ENCODE results near the gene SIPA1L3. TPM values are rescaled to one million over a fixed set of nuclear protein-coding genes. Genes with fewer than 3 reads are reported as not detected.

SIPA1L3 gene
- total and polyA plus RNA-seq, 2 experiments from 2014 or later = 15.7 to 54.1 TPM

GRCh38 chr19:38142176-38143035 lies 235.4 kb downstream of the SIPA1L3 start (continued):
- TF ChIP-seq CTCF (conservative IDR thresholded peaks at IDR 0.05; ENCODE audit: low read depth in 2 of 2) = peak; percentile 72 to 97
- no peak for TF ChIP-seq EZH2phosphoT487 (IDR thresholded peaks at IDR 0.05; ENCODE audit: unreplicated experiment)
- TF ChIP-seq, protein P1, sequence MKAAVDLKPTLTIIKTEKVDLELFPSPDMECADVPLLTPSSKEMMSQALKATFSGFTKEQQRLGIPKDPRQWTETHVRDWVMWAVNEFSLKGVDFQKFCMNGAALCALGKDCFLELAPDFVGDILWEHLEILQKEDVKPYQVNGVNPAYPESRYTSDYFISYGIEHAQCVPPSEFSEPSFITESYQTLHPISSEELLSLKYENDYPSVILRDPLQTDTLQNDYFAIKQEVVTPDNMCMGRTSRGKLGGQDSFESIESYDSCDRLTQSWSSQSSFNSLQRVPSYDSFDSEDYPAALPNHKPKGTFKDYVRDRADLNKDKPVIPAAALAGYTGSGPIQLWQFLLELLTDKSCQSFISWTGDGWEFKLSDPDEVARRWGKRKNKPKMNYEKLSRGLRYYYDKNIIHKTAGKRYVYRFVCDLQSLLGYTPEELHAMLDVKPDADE (IDR thresholded peaks at IDR 0.05) = no peak

- Mint-ChIP-seq H3K27me3 (ENCODE audit: insufficient read depth, low read depth, poor library complexity) (peaks cover 14% of the 10 kb centered on the region), H3K4me3 (no peak overlapping the region), H3K27ac (no peak overlapping the region), H3K36me3 (ENCODE audit: low read depth) (peaks cover 14% of the 10 kb centered on the region), H3K4me1 (peaks cover 7% of the 10 kb centered on the region; the same call in 2 of the 3 replicates), H3K9me3 (no peaks in the 10 kb centered on the region)
- no peak; the same call in 2 of the 3 replicates for ATAC-seq
- Histone ChIP-seq H4K20me1 (replicated peaks; ENCODE audit: insufficient read depth) (0 out of 2 replicates have a peak, but pooled peaks cover under 1% of the 10 kb centered on the region), H3K4me1 (ENCODE audit: insufficient read depth) (no peaks in the 10 kb centered on the region), H3K9me2 (ENCODE audit: insufficient read depth) (no peaks in the 10 kb centered on the region), H2AFZ (no peak overlapping the region), H3K27ac (ENCODE audit: low read depth) (no peak overlapping the region), H3K79me2 (replicated peaks; ENCODE audit: insufficient read depth) (no peaks in the 10 kb centered on the region), H3K36me3 (ENCODE audit: insufficient read depth) (no peaks in the 10 kb centered on the region), H3K4me2 (no peak overlapping the region), H3K4me3 (no peak overlapping the region), H3K27me3 (ENCODE audit: insufficient read depth) (no peaks in the 10 kb centered on the region), H3F3A (replicated peaks; ENCODE audit: low read depth) (0 out of 2 replicates have a peak, but pooled peaks cover 6% of the 10 kb centered on the region)
- no peak for DNase-seq (ENCODE audit: low spot score)
- peak; percentile 40 to 61 for TF ChIP-seq CTCF (conservative IDR thresholded peaks at IDR 0.05; ENCODE audit: low read depth in 2 of 2)
- TF ChIP-seq CREB1 (CRISPR knock-in tag; IDR thresholded peaks at IDR 0.05; ENCODE audit: low read depth) = no peak
- no peak for TF ChIP-seq ZNF462 (CRISPR knock-in tag; IDR thresholded peaks at IDR 0.05)
These were observed 236.8 kb downstream of the SIPA1L3 start for GRCh38 chr19:38143847-38144246.

Data from GM23338 (cell line).